GM12878 (cell line): ENCODE results near the gene MYO1E.

Experiments used
- BACH1 ChIP-seq: fragments of 450-650 bp; IDR thresholded peaks from 2 replicates; pipeline ENCODE4 v1.6.1; 2017; ENCODE audit warnings: mild to moderate bottlenecking, borderline replicate concordance
- BRCA1 ChIP-seq: IDR thresholded peaks from 2 replicates; pipeline ENCODE4 v1.6.1; 2011; ENCODE audit warnings: low read depth, low read length, improper control_type of control experiment
- CBFB ChIP-seq: IDR thresholded peaks from 2 replicates; pipeline ENCODE4 v1.6.1; 2016; ENCODE audit warnings: antibody characterized with exemption, low read depth
- CREB1 ChIP-seq: IDR thresholded peaks from 2 replicates; pipeline ENCODE4 v1.6.1; 2012; ENCODE audit warnings: low read depth, mild to moderate bottlenecking, inconsistent platforms
- PAX8 ChIP-seq: fragments of 450-650 bp; IDR thresholded peaks from 2 replicates; pipeline ENCODE4 v1.6.1; 2017; ENCODE audit warnings: mild to moderate bottlenecking, moderate library complexity
- SP1 ChIP-seq: IDR thresholded peaks from one replicate; pipeline ENCODE4 v1.6.1; 2011; ENCODE audit warnings: low read depth, low read length
- SPI1 ChIP-seq: IDR thresholded peaks from 2 replicates; pipeline ENCODE4 v1.6.1; 2011; ENCODE audit warnings: low read depth, mild to moderate bottlenecking, low read length, moderate library complexity, borderline replicate concordance; ENCODE audit not compliant: insufficient read depth
- SUZ12 ChIP-seq: fragments of 200-600 bp; sonication (generic); IDR thresholded peaks from one replicate; pipeline ENCODE4 v1.6.1; 2018; ENCODE audit warnings: antibody characterized with exemption, mild to moderate bottlenecking; ENCODE audit not compliant: unreplicated experiment
- TF ChIP-seq, protein P1 (sequence below): fragments of 450-650 bp; IDR thresholded peaks from 2 replicates; pipeline ENCODE4 v1.6.1; 2017; ENCODE audit warnings: mild to moderate bottlenecking, moderate library complexity
- TF ChIP-seq, protein P2 (sequence below): fragments of 450-650 bp; IDR thresholded peaks from 2 replicates; pipeline ENCODE4 v1.6.1; 2017; ENCODE audit warnings: mild to moderate bottlenecking
- TF ChIP-seq, protein P3 (sequence below): IDR thresholded peaks from 2 replicates; pipeline ENCODE4 v1.6.1; 2012; ENCODE audit warnings: low read depth, low read length, improper control_type of control experiment
- TF ChIP-seq, protein P4 (sequence below), 3 experiments: IDR thresholded peaks in 2 of 3; conservative IDR thresholded peaks in 1 of 3; 2 replicates each; pipeline ENCODE4 v1.5.1; 2011; ENCODE audit warnings: low read depth in 3 of 3, low read length in 3 of 3, mild to moderate bottlenecking in 3 of 3, control low read depth in 2 of 3, moderate library complexity in 2 of 3, inconsistent platforms in 1 of 3, mixed read lengths in 1 of 3; ENCODE audit not compliant: control insufficient read depth in 2 of 3, insufficient read depth in 1 of 3; ENCODE audit errors: extremely low read depth in 1 of 3
- TF ChIP-seq, protein P5 (sequence below): fragments of 450-650 bp; IDR thresholded peaks from 2 replicates; pipeline ENCODE4 v1.6.1; 2017; ENCODE audit warnings: mild to moderate bottlenecking, moderate library complexity
- TF ChIP-seq, protein P6 (sequence below): fragments of 450-650 bp; formaldehyde crosslinking; IDR thresholded peaks from 2 replicates; pipeline ENCODE4 v1.4.0; 2020; ENCODE audit warnings: mild to moderate bottlenecking, moderate library complexity

DNA sequence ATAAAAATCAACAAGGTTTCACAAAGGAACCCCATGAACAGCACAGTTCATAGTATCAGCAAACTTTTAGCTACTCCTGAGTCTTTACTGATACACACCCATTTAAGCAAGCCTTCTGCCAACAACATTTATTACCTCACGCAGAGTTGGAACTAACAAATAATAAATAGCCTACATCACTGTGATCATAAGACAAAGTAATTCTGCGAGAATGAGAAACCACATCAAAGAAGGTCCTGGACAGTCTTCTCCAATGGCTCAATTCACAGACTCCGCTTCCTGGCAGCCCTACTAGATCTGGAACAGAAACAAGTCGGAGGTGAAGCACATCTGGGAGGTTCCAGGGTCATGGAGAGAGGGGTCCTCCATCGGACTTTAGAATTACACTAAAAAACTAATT is 129.0 kb downstream of the MYO1E start:
- TF ChIP-seq CREB1 (no peak), CBFB (no peak), PAX8 (no peak), SUZ12 (no peak), BACH1 (no peak), BRCA1 (no peak), SP1 (no peak), SPI1 (no peak)
- TF ChIP-seq, protein P1, sequence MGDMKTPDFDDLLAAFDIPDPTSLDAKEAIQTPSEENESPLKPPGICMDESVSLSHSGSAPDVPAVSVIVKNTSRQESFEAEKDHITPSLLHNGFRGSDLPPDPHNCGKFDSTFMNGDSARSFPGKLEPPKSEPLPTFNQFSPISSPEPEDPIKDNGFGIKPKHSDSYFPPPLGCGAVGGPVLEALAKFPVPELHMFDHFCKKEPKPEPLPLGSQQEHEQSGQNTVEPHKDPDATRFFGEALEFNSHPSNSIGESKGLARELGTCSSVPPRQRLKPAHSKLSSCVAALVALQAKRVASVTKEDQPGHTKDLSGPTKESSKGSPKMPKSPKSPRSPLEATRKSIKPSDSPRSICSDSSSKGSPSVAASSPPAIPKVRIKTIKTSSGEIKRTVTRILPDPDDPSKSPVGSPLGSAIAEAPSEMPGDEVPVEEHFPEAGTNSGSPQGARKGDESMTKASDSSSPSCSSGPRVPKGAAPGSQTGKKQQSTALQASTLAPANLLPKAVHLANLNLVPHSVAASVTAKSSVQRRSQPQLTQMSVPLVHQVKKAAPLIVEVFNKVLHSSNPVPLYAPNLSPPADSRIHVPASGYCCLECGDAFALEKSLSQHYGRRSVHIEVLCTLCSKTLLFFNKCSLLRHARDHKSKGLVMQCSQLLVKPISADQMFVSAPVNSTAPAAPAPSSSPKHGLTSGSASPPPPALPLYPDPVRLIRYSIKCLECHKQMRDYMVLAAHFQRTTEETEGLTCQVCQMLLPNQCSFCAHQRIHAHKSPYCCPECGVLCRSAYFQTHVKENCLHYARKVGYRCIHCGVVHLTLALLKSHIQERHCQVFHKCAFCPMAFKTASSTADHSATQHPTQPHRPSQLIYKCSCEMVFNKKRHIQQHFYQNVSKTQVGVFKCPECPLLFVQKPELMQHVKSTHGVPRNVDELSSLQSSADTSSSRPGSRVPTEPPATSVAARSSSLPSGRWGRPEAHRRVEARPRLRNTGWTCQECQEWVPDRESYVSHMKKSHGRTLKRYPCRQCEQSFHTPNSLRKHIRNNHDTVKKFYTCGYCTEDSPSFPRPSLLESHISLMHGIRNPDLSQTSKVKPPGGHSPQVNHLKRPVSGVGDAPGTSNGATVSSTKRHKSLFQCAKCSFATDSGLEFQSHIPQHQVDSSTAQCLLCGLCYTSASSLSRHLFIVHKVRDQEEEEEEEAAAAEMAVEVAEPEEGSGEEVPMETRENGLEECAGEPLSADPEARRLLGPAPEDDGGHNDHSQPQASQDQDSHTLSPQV: no peak
- TF ChIP-seq, protein P2, sequence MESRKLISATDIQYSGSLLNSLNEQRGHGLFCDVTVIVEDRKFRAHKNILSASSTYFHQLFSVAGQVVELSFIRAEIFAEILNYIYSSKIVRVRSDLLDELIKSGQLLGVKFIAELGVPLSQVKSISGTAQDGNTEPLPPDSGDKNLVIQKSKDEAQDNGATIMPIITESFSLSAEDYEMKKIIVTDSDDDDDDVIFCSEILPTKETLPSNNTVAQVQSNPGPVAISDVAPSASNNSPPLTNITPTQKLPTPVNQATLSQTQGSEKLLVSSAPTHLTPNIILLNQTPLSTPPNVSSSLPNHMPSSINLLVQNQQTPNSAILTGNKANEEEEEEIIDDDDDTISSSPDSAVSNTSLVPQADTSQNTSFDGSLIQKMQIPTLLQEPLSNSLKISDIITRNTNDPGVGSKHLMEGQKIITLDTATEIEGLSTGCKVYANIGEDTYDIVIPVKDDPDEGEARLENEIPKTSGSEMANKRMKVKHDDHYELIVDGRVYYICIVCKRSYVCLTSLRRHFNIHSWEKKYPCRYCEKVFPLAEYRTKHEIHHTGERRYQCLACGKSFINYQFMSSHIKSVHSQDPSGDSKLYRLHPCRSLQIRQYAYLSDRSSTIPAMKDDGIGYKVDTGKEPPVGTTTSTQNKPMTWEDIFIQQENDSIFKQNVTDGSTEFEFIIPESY: no peak
- TF ChIP-seq, protein P3, sequence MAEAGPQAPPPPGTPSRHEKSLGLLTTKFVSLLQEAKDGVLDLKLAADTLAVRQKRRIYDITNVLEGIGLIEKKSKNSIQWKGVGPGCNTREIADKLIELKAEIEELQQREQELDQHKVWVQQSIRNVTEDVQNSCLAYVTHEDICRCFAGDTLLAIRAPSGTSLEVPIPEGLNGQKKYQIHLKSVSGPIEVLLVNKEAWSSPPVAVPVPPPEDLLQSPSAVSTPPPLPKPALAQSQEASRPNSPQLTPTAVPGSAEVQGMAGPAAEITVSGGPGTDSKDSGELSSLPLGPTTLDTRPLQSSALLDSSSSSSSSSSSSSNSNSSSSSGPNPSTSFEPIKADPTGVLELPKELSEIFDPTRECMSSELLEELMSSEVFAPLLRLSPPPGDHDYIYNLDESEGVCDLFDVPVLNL: no peak
- TF ChIP-seq, protein P4, sequence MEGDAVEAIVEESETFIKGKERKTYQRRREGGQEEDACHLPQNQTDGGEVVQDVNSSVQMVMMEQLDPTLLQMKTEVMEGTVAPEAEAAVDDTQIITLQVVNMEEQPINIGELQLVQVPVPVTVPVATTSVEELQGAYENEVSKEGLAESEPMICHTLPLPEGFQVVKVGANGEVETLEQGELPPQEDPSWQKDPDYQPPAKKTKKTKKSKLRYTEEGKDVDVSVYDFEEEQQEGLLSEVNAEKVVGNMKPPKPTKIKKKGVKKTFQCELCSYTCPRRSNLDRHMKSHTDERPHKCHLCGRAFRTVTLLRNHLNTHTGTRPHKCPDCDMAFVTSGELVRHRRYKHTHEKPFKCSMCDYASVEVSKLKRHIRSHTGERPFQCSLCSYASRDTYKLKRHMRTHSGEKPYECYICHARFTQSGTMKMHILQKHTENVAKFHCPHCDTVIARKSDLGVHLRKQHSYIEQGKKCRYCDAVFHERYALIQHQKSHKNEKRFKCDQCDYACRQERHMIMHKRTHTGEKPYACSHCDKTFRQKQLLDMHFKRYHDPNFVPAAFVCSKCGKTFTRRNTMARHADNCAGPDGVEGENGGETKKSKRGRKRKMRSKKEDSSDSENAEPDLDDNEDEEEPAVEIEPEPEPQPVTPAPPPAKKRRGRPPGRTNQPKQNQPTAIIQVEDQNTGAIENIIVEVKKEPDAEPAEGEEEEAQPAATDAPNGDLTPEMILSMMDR (IDR thresholded peaks at IDR 0.05 in 2 of 3, conservative IDR thresholded peaks at IDR 0.05 in 1 of 3; ENCODE audit: control insufficient read depth in 2 of 3, extremely low read depth in 1 of 3, insufficient read depth in 1 of 3, low read depth in 3 of 3, low read length in 3 of 3): no peak
- TF ChIP-seq, protein P5, sequence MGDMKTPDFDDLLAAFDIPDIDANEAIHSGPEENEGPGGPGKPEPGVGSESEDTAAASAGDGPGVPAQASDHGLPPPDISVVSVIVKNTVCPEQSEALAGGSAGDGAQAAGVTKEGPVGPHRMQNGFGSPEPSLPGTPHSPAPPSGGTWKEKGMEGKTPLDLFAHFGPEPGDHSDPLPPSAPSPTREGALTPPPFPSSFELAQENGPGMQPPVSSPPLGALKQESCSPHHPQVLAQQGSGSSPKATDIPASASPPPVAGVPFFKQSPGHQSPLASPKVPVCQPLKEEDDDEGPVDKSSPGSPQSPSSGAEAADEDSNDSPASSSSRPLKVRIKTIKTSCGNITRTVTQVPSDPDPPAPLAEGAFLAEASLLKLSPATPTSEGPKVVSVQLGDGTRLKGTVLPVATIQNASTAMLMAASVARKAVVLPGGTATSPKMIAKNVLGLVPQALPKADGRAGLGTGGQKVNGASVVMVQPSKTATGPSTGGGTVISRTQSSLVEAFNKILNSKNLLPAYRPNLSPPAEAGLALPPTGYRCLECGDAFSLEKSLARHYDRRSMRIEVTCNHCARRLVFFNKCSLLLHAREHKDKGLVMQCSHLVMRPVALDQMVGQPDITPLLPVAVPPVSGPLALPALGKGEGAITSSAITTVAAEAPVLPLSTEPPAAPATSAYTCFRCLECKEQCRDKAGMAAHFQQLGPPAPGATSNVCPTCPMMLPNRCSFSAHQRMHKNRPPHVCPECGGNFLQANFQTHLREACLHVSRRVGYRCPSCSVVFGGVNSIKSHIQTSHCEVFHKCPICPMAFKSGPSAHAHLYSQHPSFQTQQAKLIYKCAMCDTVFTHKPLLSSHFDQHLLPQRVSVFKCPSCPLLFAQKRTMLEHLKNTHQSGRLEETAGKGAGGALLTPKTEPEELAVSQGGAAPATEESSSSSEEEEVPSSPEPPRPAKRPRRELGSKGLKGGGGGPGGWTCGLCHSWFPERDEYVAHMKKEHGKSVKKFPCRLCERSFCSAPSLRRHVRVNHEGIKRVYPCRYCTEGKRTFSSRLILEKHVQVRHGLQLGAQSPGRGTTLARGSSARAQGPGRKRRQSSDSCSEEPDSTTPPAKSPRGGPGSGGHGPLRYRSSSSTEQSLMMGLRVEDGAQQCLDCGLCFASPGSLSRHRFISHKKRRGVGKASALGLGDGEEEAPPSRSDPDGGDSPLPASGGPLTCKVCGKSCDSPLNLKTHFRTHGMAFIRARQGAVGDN: no peak
- TF ChIP-seq, protein P6, sequence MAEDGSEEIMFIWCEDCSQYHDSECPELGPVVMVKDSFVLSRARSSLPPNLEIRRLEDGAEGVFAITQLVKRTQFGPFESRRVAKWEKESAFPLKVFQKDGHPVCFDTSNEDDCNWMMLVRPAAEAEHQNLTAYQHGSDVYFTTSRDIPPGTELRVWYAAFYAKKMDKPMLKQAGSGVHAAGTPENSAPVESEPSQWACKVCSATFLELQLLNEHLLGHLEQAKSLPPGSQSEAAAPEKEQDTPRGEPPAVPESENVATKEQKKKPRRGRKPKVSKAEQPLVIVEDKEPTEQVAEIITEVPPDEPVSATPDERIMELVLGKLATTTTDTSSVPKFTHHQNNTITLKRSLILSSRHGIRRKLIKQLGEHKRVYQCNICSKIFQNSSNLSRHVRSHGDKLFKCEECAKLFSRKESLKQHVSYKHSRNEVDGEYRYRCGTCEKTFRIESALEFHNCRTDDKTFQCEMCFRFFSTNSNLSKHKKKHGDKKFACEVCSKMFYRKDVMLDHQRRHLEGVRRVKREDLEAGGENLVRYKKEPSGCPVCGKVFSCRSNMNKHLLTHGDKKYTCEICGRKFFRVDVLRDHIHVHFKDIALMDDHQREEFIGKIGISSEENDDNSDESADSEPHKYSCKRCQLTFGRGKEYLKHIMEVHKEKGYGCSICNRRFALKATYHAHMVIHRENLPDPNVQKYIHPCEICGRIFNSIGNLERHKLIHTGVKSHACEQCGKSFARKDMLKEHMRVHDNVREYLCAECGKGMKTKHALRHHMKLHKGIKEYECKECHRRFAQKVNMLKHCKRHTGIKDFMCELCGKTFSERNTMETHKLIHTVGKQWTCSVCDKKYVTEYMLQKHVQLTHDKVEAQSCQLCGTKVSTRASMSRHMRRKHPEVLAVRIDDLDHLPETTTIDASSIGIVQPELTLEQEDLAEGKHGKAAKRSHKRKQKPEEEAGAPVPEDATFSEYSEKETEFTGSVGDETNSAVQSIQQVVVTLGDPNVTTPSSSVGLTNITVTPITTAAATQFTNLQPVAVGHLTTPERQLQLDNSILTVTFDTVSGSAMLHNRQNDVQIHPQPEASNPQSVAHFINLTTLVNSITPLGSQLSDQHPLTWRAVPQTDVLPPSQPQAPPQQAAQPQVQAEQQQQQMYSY: no peak
